GM21423 (cell line): ENCODE results near the gene SMLR1.
"Not testable (repeated sequence)": the region's sequence is repeated elsewhere in the genome, so short reads cannot be mapped to it uniquely, and the experiment has no call there.

ENCODE experiments used
- ATAC-seq: cut with Tn5 transposase; IDR thresholded peaks from one replicate; pipeline ENCODE4 v1.9.1; 2021; ENCODE audit warnings: mild to moderate bottlenecking, moderate library complexity; ENCODE audit not compliant: unreplicated experiment

Gene SMLR1

DNA sequence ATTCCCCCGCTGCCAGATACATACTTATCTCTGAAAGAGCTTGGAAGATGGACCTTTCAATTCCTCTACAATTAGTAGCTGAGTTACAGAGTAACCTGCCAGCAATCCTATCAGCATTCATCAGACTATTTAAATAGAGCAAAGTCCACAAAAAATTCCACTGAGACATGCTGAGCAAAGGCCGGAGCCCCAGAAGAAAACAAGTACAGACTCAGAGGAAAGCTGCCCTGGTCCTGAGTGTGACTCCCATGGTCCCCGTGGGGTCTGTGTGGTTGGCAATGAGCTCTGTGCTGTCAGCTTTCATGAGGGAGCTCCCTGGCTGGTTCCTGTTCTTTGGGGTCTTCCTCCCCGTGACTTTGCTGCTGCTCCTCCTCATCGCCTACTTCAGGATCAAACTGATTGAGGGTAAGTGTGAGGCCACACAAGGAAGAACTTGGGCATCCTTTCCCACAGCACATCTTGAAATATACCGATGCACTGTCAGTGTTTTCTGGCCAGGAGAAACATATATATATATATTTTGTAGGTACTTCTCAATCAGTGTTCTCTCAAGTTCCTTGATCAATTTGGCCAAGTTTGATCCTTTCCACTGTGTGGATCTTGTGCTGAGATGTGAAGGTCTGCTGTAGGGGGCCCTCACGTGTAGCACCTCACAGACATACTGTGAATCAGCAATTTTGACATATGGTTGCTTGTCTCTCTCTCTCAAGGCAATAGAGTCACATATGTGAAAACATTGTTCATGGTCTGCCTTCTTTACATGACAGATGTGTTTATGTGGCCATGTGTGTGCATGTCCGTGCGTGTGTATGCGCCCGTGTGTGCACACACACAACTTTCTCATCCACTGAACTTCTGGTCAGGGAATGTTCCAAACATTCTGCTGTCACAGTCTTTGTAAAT, at the start of gene SMLR1:
SMLR1 (plus strand) TSS at position 160 of the 903 bp plus-strand sequence; CDS start at position 168, 8 bp downstream.
- ATAC-seq: no peak

DNA sequence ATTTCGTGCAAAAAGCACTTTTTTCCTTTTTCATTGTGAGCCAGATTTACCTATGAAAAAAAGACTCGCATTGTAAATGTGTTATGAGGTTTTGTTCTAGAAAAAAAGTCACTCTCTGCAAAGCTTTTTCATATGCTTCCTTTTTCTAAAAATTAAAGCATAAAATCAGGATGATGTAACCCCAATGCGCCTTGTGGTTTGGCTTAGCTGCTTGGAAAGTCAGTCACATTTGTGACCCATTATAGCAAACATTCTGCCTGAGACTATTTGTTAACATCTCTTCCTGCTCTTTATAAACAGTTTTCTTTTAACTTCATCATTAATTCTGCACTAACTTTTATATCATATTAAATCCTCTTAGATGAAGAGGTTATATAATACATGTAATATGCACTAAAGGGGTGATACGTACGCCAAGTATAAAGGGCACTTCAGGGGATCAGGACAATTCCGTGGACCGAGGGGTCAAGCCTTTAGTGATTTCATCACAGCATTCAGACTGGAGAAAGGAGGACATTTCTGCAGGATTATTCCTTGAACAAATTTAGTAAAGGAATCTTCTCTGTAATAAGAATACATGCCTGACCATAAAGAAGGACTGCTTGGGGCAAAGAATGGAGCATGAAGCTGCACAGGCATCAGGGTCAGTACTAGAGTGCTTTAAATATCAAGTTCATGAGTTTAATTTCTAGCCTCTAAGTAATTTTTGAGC, 48.1 kb upstream of the SMLR1 start:
- no peak for ATAC-seq

- no peak for ATAC-seq
These were observed 47.6 kb upstream of the SMLR1 start for GRCh38 chr6:130779658-130780033.

DNA sequence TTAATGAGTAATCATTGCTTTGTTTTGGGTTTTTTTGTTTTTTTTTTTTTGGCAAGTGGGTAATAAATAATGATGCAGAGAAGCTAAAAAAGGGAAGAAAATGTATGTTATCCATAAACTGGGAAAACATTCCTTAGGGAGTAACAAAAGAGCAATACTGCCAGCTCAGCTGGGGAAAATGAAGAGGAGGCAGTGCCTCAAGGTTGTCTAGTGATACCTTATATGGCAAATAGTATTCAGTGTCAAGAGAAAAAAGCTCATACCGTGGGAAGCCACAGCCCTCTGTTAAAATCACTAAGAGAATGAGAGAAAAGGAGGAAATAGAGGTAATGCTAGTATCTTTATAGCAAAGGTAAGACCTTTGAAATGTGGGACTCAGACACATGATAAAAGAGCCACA, 47.1 kb upstream of the SMLR1 start:
- ATAC-seq: no peak

- peak; percentile 45 for ATAC-seq
These were observed 45.6 kb upstream of the SMLR1 start for GRCh38 chr6:130781557-130781956.

DNA sequence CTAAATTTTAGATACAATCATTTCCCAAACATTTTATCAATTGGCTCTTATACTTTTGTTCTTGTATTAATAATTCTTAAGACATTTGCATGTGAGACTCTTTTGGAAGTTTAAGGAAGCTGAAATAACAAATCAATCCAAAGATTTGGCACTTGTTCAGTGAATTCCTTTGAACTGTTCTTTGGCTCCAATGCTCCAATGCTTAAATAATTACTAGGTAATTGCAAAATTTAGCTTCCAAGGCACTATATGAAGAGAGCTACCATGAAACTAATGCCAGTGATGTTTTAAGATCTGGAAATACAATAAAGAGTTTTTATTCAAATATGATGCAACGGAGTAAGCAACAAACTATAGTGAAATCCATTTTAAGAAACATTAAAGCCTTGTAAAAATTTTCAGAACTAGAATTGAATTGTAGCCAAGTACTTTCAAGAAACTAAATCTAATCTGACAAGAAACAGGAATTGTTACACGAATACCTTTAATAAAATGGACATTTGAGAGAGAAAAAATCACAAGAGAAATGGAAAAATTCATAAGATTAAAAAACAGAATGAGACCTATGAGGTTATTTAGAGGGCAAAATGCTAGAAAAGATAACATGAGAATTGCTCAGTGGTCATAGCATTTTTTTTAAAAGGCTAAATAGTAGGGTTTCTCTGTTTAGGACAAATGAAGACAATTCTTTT, 43.6 kb upstream of the SMLR1 start:
- no peak for ATAC-seq

GRCh38 chr6:130787726-130788500, 39.3 kb upstream of the SMLR1 start:
- ATAC-seq: no peak

- no peak for ATAC-seq
These were observed 38.3 kb upstream of the SMLR1 start for GRCh38 chr6:130788954-130789353.

GRCh38 chr6:130794010-130794697, 33.1 kb upstream of the SMLR1 start:
- ATAC-seq: no peak

GRCh38 chr6:130794738-130795137, 32.5 kb upstream of the SMLR1 start:
- no peak for ATAC-seq

GRCh38 chr6:130796313-130796905, 30.8 kb upstream of the SMLR1 start:
- no peak for ATAC-seq

- no peak for ATAC-seq
These were observed 30.1 kb upstream of the SMLR1 start for GRCh38 chr6:130797061-130797460.

DNA sequence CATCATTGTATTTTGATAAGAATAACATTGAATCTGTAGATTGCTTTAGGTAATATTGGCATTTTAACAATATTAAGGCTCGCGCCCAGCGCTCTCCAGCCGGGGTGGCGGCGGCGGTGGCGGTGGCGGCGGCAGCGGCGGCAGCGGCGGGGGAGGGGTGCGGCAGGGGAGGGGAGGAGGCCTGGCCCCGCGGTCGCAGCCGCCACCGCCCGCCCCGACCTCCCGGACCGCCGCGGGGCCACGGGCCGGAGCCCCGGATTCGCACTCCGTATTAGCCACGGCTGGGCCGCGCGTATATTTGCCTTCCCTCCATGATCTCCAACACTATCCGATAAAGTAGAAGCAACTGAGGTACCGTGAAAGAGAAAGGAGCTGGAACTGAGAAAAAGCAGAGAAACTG, 25.8 kb upstream of the SMLR1 start:
- not testable (repeated sequence) for ATAC-seq

DNA sequence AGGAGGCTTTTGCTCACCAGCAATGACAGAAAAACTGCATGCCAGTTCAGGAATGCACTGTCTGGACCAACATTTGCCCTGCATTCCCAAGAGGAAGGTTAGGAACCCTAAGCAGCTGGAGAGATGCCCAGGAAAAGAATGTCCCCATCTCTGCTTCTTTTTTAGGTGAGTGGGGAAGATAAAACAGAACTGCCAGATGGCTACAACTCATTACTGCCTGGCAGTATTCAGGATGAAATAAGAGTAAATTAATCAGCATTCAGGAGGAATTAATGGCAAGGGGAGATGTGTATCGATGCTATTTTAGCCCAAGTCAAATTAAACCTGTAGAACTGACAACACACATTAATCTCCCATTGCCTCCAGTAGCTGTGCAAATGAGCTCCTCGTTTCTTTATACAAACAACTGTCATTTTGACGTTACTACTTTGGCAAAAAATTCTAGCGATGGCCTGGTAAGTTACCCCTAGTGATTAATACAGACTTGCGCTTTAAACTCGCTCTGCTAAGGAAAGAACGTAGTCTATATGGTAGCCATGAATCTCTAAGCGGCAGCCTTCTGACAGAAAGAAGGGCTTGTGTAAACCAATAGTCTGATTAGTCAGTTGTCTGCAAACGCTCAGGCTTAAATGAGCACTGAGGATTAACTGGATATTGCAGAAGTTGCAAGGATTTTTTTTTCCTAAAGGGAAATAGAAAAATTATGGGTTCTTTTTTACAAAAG, 16.7 kb upstream of the SMLR1 start:
- no peak for ATAC-seq

GRCh38 chr6:130811932-130812331, 15.3 kb upstream of the SMLR1 start:
- no peak for ATAC-seq

DNA sequence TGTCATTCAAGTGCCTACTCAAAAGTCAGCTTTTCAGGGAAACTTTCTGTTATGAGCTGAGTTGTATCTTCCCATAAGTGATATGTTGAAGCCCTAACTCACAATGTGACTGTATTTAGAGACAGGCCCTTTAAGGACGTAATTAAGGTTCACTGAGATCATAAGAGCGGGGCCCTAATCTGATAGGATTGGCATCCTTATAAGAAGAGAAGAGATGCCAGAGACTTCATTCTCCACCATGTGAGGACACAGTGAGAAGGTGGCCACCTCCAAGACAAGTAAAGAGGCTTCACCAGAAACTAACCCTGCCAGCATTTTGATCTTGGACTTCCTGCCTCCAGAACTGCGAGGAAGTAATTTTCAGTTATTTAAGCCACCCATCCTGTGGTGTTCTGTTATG, 12.7 kb upstream of the SMLR1 start:
- no peak for ATAC-seq

DNA sequence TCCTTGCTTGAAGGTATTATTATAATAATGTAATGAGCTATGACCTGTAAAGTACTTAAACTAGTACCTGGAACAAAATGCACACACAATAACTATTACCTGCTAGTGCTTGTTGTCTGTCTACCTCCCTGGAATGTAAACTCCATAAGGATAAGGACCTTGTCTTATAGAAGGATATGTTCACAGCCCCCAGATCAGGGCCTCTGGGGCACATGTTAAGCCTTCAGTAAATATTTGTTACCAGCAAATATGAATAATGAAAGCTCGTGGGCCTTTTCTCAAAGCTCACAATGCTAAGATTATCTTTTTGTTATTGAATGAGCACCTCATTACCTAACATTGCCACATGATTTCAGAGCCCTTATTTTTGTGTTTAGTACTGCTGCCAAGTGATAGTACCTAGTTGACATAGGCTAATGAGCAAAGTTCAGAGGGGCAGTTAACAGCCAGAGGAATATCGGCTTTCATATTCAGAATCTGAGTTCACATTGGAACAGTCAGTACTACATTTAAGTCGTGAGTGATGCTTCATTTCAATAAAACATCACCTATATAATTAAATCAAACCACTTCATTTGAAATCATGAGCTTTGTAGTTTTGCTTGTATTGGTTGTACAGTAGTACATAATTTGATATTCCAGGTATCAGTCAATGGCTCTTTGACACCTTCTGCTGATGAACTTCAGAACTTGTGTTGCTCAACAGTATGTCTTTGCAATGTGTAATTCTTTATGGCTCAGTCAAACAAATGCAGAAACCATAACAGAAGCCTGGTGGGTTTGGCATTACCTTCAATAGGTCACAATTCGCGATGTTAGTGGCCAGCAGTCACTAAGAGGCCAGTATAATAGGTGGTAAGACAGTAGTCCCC, 11.8 kb upstream of the SMLR1 start:
- no peak for ATAC-seq

DNA sequence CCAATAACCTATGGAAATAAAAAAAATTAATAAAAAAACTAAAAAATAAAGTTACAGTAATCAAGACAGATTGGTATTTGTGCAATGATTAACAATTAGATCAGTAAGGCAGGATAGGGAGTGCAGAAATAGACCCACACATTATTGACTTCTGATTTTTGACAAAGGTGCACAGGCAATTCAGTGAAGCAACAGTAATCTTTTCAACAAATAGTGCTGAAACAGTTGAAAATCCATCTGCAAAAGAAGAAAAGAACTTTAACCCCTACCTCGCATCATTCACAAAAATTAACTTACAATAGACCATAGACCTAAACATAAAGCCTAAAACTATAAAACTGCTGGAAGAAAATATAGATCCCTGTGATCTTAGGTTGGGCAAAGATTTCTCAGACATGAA, 4.5 kb upstream of the SMLR1 start:
- no peak for ATAC-seq
